Liver (tissue), 3 donors: ENCODE results near the gene HOXA5.

ENCODE experiments used
- EGR1 ChIP-seq, 2 donors: IDR thresholded peaks; 2 replicates each; pipeline ENCODE4 v1.6.1; 2016 to 2018; ENCODE audit warnings: antibody characterized with exemption in 2 of 2, low read depth in 2 of 2
- FOXA2 ChIP-seq: IDR thresholded peaks from 2 replicates; pipeline ENCODE4 v1.6.1; 2016; ENCODE audit warnings: antibody characterized with exemption
- GABPA ChIP-seq, 2 donors: IDR thresholded peaks in 1 of 2; conservative IDR thresholded peaks in 1 of 2; 2 replicates each; pipeline ENCODE4 v1.6.1; 2016; ENCODE audit warnings: antibody characterized with exemption in 2 of 2, mild to moderate bottlenecking in 1 of 2, moderate library complexity in 1 of 2
- JUND ChIP-seq, 2 donors: IDR thresholded peaks; 2 replicates each; pipeline ENCODE4 v1.6.1; 2016; ENCODE audit warnings: antibody characterized with exemption in 2 of 2
- RAD21 ChIP-seq, 2 donors: IDR thresholded peaks; 2 replicates each; pipeline ENCODE4 v1.6.1; 2016; ENCODE audit warnings: antibody characterized with exemption in 2 of 2, mild to moderate bottlenecking in 2 of 2
- TAF1 ChIP-seq: conservative IDR thresholded peaks from 2 replicates; pipeline ENCODE4 v1.6.1; 2016; ENCODE audit warnings: antibody characterized with exemption, mild to moderate bottlenecking
- YY1 ChIP-seq: IDR thresholded peaks from 2 replicates; pipeline ENCODE4 v1.6.1; 2016; ENCODE audit warnings: antibody characterized with exemption, mild to moderate bottlenecking
- TF ChIP-seq, protein P1 (sequence below): fragments of 150-350 bp; IDR thresholded peaks from 2 replicates; pipeline ENCODE4 v1.5.1; 2017; ENCODE audit warnings: improper control_type of control experiment, low read depth, low read length; ENCODE audit not compliant: missing input control
- TF ChIP-seq, protein P2 (sequence below): IDR thresholded peaks from 2 replicates; pipeline ENCODE4 v1.6.1; 2016; ENCODE audit warnings: antibody characterized with exemption, mild to moderate bottlenecking
- TF ChIP-seq, protein P3 (sequence below): IDR thresholded peaks from 2 replicates; pipeline ENCODE4 v1.6.1; 2016; ENCODE audit warnings: antibody characterized with exemption
- donor health status: healthy.
- donor health status: healthy.

DNA sequence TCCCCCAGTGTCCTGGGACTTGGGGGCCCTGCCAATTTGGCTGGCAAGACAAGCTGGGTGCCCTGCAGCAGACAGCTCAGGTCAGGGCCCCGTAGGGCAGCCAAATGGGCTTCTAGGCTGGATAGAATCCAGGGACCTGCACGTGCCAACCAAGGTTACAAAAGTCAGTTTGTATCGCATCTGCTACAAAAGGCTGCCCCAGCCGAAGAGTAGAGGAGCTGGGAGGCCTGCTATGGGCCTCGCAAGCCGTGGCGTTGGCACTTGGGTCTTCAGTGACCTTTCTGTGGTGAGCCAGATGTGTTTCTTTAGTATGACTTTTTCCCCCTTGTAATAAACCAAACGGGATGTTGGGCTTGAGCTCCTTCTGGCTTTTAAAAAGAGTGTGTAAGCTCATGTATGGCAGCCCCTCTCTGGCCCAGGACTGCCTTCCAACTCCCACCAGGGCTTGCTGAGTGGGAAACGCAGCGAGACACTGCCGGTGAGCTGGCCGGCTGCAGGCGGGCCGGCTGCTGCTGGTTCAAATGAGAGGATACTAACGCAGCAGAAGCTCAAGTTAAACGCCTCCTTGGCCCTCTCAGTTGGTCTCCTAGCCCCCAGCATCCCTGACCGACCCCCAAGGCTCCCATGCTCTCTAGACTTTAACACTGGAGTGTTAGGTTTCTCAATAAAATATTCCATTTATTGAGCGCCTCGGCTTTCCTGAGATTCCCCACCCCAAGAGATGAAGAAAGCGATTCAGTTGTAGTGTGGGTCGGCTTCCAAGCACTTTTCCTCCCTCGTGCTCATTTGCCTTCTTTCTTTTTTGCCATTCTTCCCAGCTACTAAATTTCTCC lies 33.7 kb upstream of the HOXA5 start:
- TF ChIP-seq, protein P1, sequence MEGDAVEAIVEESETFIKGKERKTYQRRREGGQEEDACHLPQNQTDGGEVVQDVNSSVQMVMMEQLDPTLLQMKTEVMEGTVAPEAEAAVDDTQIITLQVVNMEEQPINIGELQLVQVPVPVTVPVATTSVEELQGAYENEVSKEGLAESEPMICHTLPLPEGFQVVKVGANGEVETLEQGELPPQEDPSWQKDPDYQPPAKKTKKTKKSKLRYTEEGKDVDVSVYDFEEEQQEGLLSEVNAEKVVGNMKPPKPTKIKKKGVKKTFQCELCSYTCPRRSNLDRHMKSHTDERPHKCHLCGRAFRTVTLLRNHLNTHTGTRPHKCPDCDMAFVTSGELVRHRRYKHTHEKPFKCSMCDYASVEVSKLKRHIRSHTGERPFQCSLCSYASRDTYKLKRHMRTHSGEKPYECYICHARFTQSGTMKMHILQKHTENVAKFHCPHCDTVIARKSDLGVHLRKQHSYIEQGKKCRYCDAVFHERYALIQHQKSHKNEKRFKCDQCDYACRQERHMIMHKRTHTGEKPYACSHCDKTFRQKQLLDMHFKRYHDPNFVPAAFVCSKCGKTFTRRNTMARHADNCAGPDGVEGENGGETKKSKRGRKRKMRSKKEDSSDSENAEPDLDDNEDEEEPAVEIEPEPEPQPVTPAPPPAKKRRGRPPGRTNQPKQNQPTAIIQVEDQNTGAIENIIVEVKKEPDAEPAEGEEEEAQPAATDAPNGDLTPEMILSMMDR, result no peak
- TF ChIP-seq GABPA (IDR thresholded peaks at IDR 0.05 in 1 of 2, conservative IDR thresholded peaks at IDR 0.05 in 1 of 2), result no peak
- no peak for TF ChIP-seq RAD21 (IDR thresholded peaks at IDR 0.05)
- TF ChIP-seq, protein P2, sequence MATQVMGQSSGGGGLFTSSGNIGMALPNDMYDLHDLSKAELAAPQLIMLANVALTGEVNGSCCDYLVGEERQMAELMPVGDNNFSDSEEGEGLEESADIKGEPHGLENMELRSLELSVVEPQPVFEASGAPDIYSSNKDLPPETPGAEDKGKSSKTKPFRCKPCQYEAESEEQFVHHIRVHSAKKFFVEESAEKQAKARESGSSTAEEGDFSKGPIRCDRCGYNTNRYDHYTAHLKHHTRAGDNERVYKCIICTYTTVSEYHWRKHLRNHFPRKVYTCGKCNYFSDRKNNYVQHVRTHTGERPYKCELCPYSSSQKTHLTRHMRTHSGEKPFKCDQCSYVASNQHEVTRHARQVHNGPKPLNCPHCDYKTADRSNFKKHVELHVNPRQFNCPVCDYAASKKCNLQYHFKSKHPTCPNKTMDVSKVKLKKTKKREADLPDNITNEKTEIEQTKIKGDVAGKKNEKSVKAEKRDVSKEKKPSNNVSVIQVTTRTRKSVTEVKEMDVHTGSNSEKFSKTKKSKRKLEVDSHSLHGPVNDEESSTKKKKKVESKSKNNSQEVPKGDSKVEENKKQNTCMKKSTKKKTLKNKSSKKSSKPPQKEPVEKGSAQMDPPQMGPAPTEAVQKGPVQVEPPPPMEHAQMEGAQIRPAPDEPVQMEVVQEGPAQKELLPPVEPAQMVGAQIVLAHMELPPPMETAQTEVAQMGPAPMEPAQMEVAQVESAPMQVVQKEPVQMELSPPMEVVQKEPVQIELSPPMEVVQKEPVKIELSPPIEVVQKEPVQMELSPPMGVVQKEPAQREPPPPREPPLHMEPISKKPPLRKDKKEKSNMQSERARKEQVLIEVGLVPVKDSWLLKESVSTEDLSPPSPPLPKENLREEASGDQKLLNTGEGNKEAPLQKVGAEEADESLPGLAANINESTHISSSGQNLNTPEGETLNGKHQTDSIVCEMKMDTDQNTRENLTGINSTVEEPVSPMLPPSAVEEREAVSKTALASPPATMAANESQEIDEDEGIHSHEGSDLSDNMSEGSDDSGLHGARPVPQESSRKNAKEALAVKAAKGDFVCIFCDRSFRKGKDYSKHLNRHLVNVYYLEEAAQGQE, result no peak
- TF ChIP-seq, protein P3, sequence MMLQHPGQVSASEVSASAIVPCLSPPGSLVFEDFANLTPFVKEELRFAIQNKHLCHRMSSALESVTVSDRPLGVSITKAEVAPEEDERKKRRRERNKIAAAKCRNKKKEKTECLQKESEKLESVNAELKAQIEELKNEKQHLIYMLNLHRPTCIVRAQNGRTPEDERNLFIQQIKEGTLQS, result no peak
- no peak for TF ChIP-seq YY1
- no peak for TF ChIP-seq JUND (IDR thresholded peaks at IDR 0.05)
- TF ChIP-seq TAF1, result no peak
- TF ChIP-seq FOXA2, result no peak
- no peak for TF ChIP-seq EGR1 (IDR thresholded peaks at IDR 0.05; ENCODE audit: low read depth in 2 of 2)
